ENCODE data around the gene SLFN12L.

The SLFN12L gene

DNA sequence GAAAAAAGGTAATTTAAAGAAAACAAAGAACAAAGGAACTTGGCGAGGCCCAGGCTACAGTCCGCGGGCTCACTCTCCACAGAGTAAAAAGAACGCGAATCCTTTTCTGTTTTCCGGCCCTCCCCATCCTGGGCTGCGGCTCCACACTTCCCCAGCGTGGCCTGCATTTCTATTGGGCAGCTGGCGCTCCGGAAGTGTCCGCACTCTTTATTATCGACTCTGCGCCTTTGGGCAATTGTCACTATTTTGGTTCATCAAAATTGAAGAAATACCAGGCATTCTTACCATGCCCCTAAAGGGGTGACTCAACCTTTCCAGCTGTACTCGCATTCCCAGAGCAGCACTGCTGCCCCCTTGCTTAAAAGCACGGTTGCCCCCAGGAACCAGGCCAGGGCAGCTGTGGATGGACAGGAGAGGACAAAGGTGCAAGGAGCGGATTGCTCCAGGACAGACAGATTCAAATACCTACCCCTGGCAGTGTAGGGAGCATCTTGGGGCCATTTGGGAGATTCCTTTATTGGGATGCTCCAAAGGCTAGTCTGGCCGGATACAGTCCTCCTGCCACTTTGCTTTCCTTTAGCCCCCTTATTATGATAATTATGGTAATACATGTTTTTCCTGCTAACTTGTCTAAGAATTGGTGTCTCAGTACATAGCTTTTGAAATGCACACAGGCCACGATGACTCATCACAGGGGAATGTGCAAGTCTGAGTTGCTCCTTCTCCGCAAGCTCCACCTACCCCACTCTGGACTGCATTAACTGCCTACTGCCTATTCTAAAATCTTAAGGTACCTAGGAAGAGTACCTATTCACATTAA, 104.2 kb downstream of the SLFN12L start:
- H3K4me2 ChIP-seq (ENCODE audit: low read length) = peak overlapping the region; percentile 26
- no peak overlapping the region for H2BK15ac ChIP-seq (replicated peaks; ENCODE audit: low read depth)
- H2BK120ac ChIP-seq (ENCODE audit: low read depth, low read length) = no peak overlapping the region
- H3K27me3 ChIP-seq (ENCODE audit: insufficient read depth, low read length, poor library complexity) = no peaks in the 10 kb centered on the region
- peaks cover 4% of the 10 kb centered on the region for H3K4me1 ChIP-seq (ENCODE audit: control insufficient read depth, low read depth, low read length)
- no peak overlapping the region for H4K8ac ChIP-seq (ENCODE audit: low read depth, low read length)
- DNase-seq = peak; percentile 99
- peak overlapping the region; percentile 4 for H3K4me3 ChIP-seq (ENCODE audit: low read length)
- no CpG with 5 or more reads among the region's 19 CpGs for WGBS (ENCODE audit: extremely low coverage, insufficient coverage, low lambda C conversion rate)
- no peak overlapping the region for H4K5ac ChIP-seq (ENCODE audit: low read length)
- H3K79me2 ChIP-seq (ENCODE audit: control insufficient read depth, insufficient read depth, low read length) = peaks cover 17% of the 10 kb centered on the region
- H3K23ac ChIP-seq (ENCODE audit: low read length) = no peak overlapping the region
- no peak overlapping the region for H2BK5ac ChIP-seq (ENCODE audit: low read length)
- H2AK5ac ChIP-seq (ENCODE audit: low read length) = no peak overlapping the region
- peak overlapping the region; percentile 99 for H3K4ac ChIP-seq (ENCODE audit: low read depth, low read length)
- peak overlapping the region; percentile 59 for H3K9ac ChIP-seq (ENCODE audit: low read length)
- peaks cover 4% of the 10 kb centered on the region for H3K79me1 ChIP-seq (ENCODE audit: low read length)
- peak overlapping the region; percentile 63 for H3K56ac ChIP-seq (ENCODE audit: low read length)
- peak overlapping the region; percentile 91 for H3K18ac ChIP-seq (ENCODE audit: low read length)
- H3K36me3 ChIP-seq (ENCODE audit: control insufficient read depth, insufficient read depth, low read length) = no peaks in the 10 kb centered on the region
- peak overlapping the region; percentile 91 for H3K27ac ChIP-seq (ENCODE audit: low read depth, low read length)

- Histone ChIP-seq H3K4me2 (ENCODE audit: low read length) (peak within 1 kb of the TSS; percentile 27), H3K4ac (ENCODE audit: low read depth, low read length) (peak within 1 kb of the TSS; percentile 99), H2BK120ac (ENCODE audit: low read depth, low read length) (peak within 1 kb of the TSS; percentile 61), H3K18ac (ENCODE audit: low read length) (peak within 1 kb of the TSS; percentile 91), H3K23ac (ENCODE audit: low read length) (no peak within 1 kb of the TSS), H3K27me3 (ENCODE audit: insufficient read depth, low read length, poor library complexity) (no peaks in the 10 kb centered on the region), H4K5ac (ENCODE audit: low read length) (peak within 1 kb of the TSS; percentile 21), H3K36me3 (ENCODE audit: control insufficient read depth, insufficient read depth, low read length) (no peaks in the 10 kb centered on the region), H3K56ac (ENCODE audit: low read length) (peak within 1 kb of the TSS; percentile 78), H3K79me2 (ENCODE audit: control insufficient read depth, insufficient read depth, low read length) (peaks cover 17% of the 10 kb centered on the region), H3K79me1 (ENCODE audit: low read length) (peaks cover 4% of the 10 kb centered on the region), H2BK5ac (ENCODE audit: low read length) (no peak within 1 kb of the TSS), H3K4me3 (ENCODE audit: low read length) (peak within 1 kb of the TSS; percentile 48), H3K9ac (ENCODE audit: low read length) (peak within 1 kb of the TSS; percentile 70), H4K8ac (ENCODE audit: low read depth, low read length) (peak within 1 kb of the TSS; percentile 91), H3K27ac (ENCODE audit: low read depth, low read length) (peak within 1 kb of the TSS; percentile 91), H3K4me1 (ENCODE audit: control insufficient read depth, low read depth, low read length) (peaks cover 4% of the 10 kb centered on the region), H2BK15ac (replicated peaks; ENCODE audit: low read depth) (peak within 1 kb of the TSS; percentile 38), H2AK5ac (ENCODE audit: low read length) (no peak within 1 kb of the TSS)
- WGBS (ENCODE audit: extremely low coverage, insufficient coverage, low lambda C conversion rate) = no CpG with 5 or more reads among the region's 22 CpGs
- DNase-seq = peak; percentile 97
Measured at GRCh38 chr17:35432176-35433074, 105.1 kb downstream of the SLFN12L start, which contains the start of gene SLFN12. TSS of gene SLFN12 (minus strand) at chr17:35432500. CDS start at chr17:35423028, 9,472 bp downstream.

GRCh38 chr17:35429702-35430101, 107.8 kb downstream of the SLFN12L start:
- DNase-seq = no peak
- Histone ChIP-seq H2AK5ac (ENCODE audit: low read length) (no peak overlapping the region), H4K8ac (ENCODE audit: low read depth, low read length) (no peak overlapping the region), H3K18ac (ENCODE audit: low read length) (no peak overlapping the region), H2BK5ac (ENCODE audit: low read length) (no peak overlapping the region), H3K36me3 (ENCODE audit: control insufficient read depth, insufficient read depth, low read length) (no peaks in the 10 kb centered on the region), H3K56ac (ENCODE audit: low read length) (no peak overlapping the region), H3K79me1 (ENCODE audit: low read length) (peaks cover 4% of the 10 kb centered on the region), H3K9ac (ENCODE audit: low read length) (no peak overlapping the region), H3K23ac (ENCODE audit: low read length) (no peak overlapping the region), H3K27me3 (ENCODE audit: insufficient read depth, low read length, poor library complexity) (no peaks in the 10 kb centered on the region), H3K4me1 (ENCODE audit: control insufficient read depth, low read depth, low read length) (peaks cover 4% of the 10 kb centered on the region), H3K79me2 (ENCODE audit: control insufficient read depth, insufficient read depth, low read length) (peaks cover 17% of the 10 kb centered on the region), H3K4ac (ENCODE audit: low read depth, low read length) (no peak overlapping the region), H4K5ac (ENCODE audit: low read length) (no peak overlapping the region), H2BK15ac (replicated peaks; ENCODE audit: low read depth) (no peak overlapping the region), H3K27ac (ENCODE audit: low read depth, low read length) (no peak overlapping the region), H3K4me3 (ENCODE audit: low read length) (no peak overlapping the region), H3K4me2 (ENCODE audit: low read length) (no peak overlapping the region), H2BK120ac (ENCODE audit: low read depth, low read length) (no peak overlapping the region)
- WGBS (ENCODE audit: extremely low coverage, insufficient coverage, low lambda C conversion rate) = no CpG with 5 or more reads among the region's 2 CpGs

DNA sequence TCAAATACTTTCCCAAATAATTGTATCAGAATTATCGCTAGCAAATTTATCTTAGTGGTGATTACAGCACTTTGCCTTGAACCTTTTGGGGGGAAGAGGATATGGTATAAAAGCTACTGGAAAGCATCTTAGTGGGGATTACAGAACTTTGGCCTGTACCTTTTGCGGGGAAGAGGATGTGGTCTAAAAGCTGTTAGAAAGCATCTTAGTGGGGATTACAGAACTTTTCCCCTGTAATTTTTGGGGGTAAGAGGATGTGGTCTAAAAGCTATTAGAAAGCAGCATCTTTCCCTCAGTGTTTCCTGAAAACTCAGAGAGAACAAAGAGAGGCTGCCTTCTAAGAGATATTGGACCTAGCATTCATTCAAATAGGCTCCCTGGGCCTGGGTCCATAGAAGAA, 109.2 kb downstream of the SLFN12L start:
- peaks cover 17% of the 10 kb centered on the region for H3K79me2 ChIP-seq (ENCODE audit: control insufficient read depth, insufficient read depth, low read length)
- WGBS (ENCODE audit: extremely low coverage, insufficient coverage, low lambda C conversion rate) = no CpG with 5 or more reads among the region's 2 CpGs
- no peak overlapping the region for H3K56ac ChIP-seq (ENCODE audit: low read length)
- H3K23ac ChIP-seq (ENCODE audit: low read length) = no peak overlapping the region
- H2BK5ac ChIP-seq (ENCODE audit: low read length) = no peak overlapping the region
- no peak overlapping the region for H3K9ac ChIP-seq (ENCODE audit: low read length)
- peaks cover 4% of the 10 kb centered on the region for H3K79me1 ChIP-seq (ENCODE audit: low read length)
- H4K8ac ChIP-seq (ENCODE audit: low read depth, low read length) = no peak overlapping the region
- no peaks in the 10 kb centered on the region for H3K27me3 ChIP-seq (ENCODE audit: insufficient read depth, low read length, poor library complexity)
- no peak overlapping the region for H4K5ac ChIP-seq (ENCODE audit: low read length)
- no peak overlapping the region for H3K27ac ChIP-seq (ENCODE audit: low read depth, low read length)
- no peak overlapping the region for H3K4me2 ChIP-seq (ENCODE audit: low read length)
- no peak overlapping the region for H3K4ac ChIP-seq (ENCODE audit: low read depth, low read length)
- no peak overlapping the region for H3K4me3 ChIP-seq (ENCODE audit: low read length)
- H2BK15ac ChIP-seq (replicated peaks; ENCODE audit: low read depth) = no peak overlapping the region
- H3K4me1 ChIP-seq (ENCODE audit: control insufficient read depth, low read depth, low read length) = no peaks in the 10 kb centered on the region
- no peaks in the 10 kb centered on the region for H3K36me3 ChIP-seq (ENCODE audit: control insufficient read depth, insufficient read depth, low read length)
- H2AK5ac ChIP-seq (ENCODE audit: low read length) = no peak overlapping the region
- no peak overlapping the region for H3K18ac ChIP-seq (ENCODE audit: low read length)
- no peak overlapping the region for H2BK120ac ChIP-seq (ENCODE audit: low read depth, low read length)
- DNase-seq = no peak

DNA sequence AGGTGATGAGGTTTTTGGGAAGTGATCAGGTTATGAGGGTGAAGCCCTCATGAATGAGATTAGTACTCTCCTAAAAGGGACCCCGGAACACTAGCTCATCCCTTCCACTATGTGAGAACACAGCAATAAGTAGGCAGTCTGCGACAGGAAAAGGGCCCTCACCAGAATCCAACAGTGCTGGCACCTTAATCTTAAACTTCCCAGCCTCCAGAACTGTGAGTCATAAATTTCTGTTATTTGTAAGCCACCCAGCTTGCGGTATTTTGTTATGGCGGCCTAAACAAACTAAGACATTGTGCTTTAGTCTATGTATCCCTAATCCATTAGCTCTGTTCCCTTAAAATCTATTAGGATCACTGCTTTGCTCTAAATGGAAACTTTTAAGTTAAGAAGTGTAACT, 113.7 kb downstream of the SLFN12L start:
- Histone ChIP-seq H3K4ac (ENCODE audit: low read depth, low read length) (no peak overlapping the region), H2BK120ac (ENCODE audit: low read depth, low read length) (no peak overlapping the region), H2BK15ac (replicated peaks; ENCODE audit: low read depth) (no peak overlapping the region), H4K8ac (ENCODE audit: low read depth, low read length) (no peak overlapping the region), H4K5ac (ENCODE audit: low read length) (no peak overlapping the region), H3K79me2 (ENCODE audit: control insufficient read depth, insufficient read depth, low read length) (no peaks in the 10 kb centered on the region), H3K27ac (ENCODE audit: low read depth, low read length) (no peak overlapping the region), H3K27me3 (ENCODE audit: insufficient read depth, low read length, poor library complexity) (no peaks in the 10 kb centered on the region), H3K4me3 (ENCODE audit: low read length) (no peak overlapping the region), H2AK5ac (ENCODE audit: low read length) (no peak overlapping the region), H3K4me2 (ENCODE audit: low read length) (no peak overlapping the region), H3K18ac (ENCODE audit: low read length) (no peak overlapping the region), H3K23ac (ENCODE audit: low read length) (no peak overlapping the region), H3K9ac (ENCODE audit: low read length) (no peak overlapping the region), H3K79me1 (ENCODE audit: low read length) (no peaks in the 10 kb centered on the region), H3K36me3 (ENCODE audit: control insufficient read depth, insufficient read depth, low read length) (no peaks in the 10 kb centered on the region), H3K56ac (ENCODE audit: low read length) (no peak overlapping the region), H3K4me1 (ENCODE audit: control insufficient read depth, low read depth, low read length) (no peaks in the 10 kb centered on the region), H2BK5ac (ENCODE audit: low read length) (no peak overlapping the region)
- WGBS (ENCODE audit: extremely low coverage, insufficient coverage, low lambda C conversion rate) = no CpG with 5 or more reads among the region's 4 CpGs
- DNase-seq = no peak

Measured in mesendoderm (in vitro differentiated cells).